T-helper 1 cell treated with Interleukin-12 subunit alpha and Interleukin-12 subunit beta and Interleukin-4 antibody, amounts not matched to agents 30 ng/mL and 1 ng/mL, for 36 hours (primary cell): ENCODE results near the gene ABCA12. TPM values are rescaled to one million over a fixed set of nuclear protein-coding genes. Genes with fewer than 3 reads are reported as not detected.
"Not testable (repeated sequence)": the region's sequence is repeated elsewhere in the genome, so short reads cannot be mapped to it uniquely, and the experiment has no call there.

Experiments
- intact Hi-C: fragments of 100-400 bp; cut with micrococcal nuclease; formaldehyde crosslinking; loops from one replicate; pipeline ENCODE4 v1.15.1; 2024
- total RNA-seq: library from RNA; stranded (reverse); gene quantifications from 2 replicates; pipeline ENCODE4 v1.2.3, GENCODE V29; 2022

ABCA12 gene
- not detected in 2 replicates for total RNA-seq

- intact Hi-C loops = no loop called here
These were observed at the start of gene ABCA12 for GRCh38 chr2:215138479-215138878. TSS of gene ABCA12 (minus strand) at chr2:215138626. CDS start at chr2:215138208, 418 bp downstream.

- intact Hi-C loops = no loop called here
These were observed 49.7 kb upstream of the ABCA12 start for GRCh38 chr2:215188078-215188477.

GRCh38 chr2:215186021-215186420, 47.6 kb upstream of the ABCA12 start:
- intact Hi-C loops = no loop called here

GRCh38 chr2:215178121-215178520, 39.7 kb upstream of the ABCA12 start:
- intact Hi-C loops = no loop called here

- intact Hi-C loops = loop anchor here (5.0 kb wide), 1 partner anchor 941 kb away; no protein-coding TSS in a partner anchor
These were observed 33.4 kb upstream of the ABCA12 start for GRCh38 chr2:215171796-215172195.

- intact Hi-C loops = loop anchor here (5.0 kb wide), 1 partner anchor 941 kb away; no protein-coding TSS in a partner anchor
These were observed 32.7 kb upstream of the ABCA12 start for GRCh38 chr2:215171151-215171550.

- intact Hi-C loops = not testable (repeated sequence)
These were observed 28.1 kb upstream of the ABCA12 start for GRCh38 chr2:215166505-215166904.

GRCh38 chr2:215163319-215163718, 24.9 kb upstream of the ABCA12 start:
- intact Hi-C loops = not testable (repeated sequence)

- intact Hi-C loops = no loop called here
These were observed 22.9 kb upstream of the ABCA12 start for GRCh38 chr2:215161301-215161829.

GRCh38 chr2:215160081-215160480, 21.7 kb upstream of the ABCA12 start:
- intact Hi-C loops = no loop called here

- intact Hi-C loops = no loop called here
These were observed 18.0 kb upstream of the ABCA12 start for GRCh38 chr2:215156453-215156852.

- intact Hi-C loops = no loop called here
These were observed 11.5 kb upstream of the ABCA12 start for GRCh38 chr2:215149894-215150293.

- intact Hi-C loops = no loop called here
These were observed 11.1 kb upstream of the ABCA12 start for GRCh38 chr2:215149486-215149885.

- intact Hi-C loops = no loop called here
These were observed 10.6 kb upstream of the ABCA12 start for GRCh38 chr2:215149060-215149459.

GRCh38 chr2:215145611-215146010, 7.2 kb upstream of the ABCA12 start:
- intact Hi-C loops = no loop called here

- intact Hi-C loops = no loop called here
These were observed 5.9 kb upstream of the ABCA12 start for GRCh38 chr2:215144106-215144875.

- intact Hi-C loops = no loop called here
These were observed 5.0 kb upstream of the ABCA12 start for GRCh38 chr2:215143458-215143857.

- intact Hi-C loops = no loop called here
These were observed 3.3 kb upstream of the ABCA12 start for GRCh38 chr2:215141706-215142105.

- intact Hi-C loops = no loop called here
These were observed 1.8 kb upstream of the ABCA12 start for GRCh38 chr2:215140166-215140707.

- intact Hi-C loops = no loop called here
These were observed 585 bp downstream of the ABCA12 start for GRCh38 chr2:215137741-215138340.

GRCh38 chr2:215137329-215137686, 1.1 kb downstream of the ABCA12 start:
- intact Hi-C loops = no loop called here

GRCh38 chr2:215136669-215137328, 1.6 kb downstream of the ABCA12 start:
- intact Hi-C loops = no loop called here
